Testis (tissue), 2 donors: Measurements from ENCODE around the gene TMEM260.

Experiments
- POLR2A ChIP-seq: fragments of 450-650 bp; IDR thresholded peaks from one replicate; pipeline ENCODE4 v1.6.1; 2017; ENCODE audit warnings: antibody characterized with exemption, mild to moderate bottlenecking, moderate library complexity
- TF ChIP-seq, protein P1 (sequence below), 3 experiments: fragments of 450-650 bp in 2 of 3; fragments of 200-600 bp in 1 of 3; sonication (generic) in 1 of 3; IDR thresholded peaks; one replicate each; pipeline ENCODE4 v1.5.1; 2016 to 2019; ENCODE audit warnings: antibody characterized with exemption in 3 of 3, mild to moderate bottlenecking in 2 of 3, moderate library complexity in 1 of 3

DNA sequence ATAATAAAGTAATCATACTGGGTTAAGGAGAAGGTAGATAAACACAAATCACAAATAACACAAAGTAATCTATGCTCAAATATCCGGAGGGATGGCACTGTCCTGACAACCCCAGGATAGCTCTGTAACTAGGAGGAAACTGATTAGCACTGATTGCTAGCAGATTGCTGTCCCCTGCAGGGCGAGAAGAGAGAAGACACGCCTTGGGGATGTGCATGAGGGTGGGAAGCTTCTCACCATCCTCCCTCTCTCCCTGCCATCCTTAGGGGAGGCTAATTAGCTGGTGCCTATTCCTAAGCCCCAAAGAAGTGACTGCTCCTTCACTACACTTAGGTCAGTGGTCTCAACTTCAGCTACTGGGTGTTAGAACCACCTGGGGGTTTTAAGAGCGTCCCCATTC is 27.0 kb upstream of the TMEM260 start:
- TF ChIP-seq, protein P1, sequence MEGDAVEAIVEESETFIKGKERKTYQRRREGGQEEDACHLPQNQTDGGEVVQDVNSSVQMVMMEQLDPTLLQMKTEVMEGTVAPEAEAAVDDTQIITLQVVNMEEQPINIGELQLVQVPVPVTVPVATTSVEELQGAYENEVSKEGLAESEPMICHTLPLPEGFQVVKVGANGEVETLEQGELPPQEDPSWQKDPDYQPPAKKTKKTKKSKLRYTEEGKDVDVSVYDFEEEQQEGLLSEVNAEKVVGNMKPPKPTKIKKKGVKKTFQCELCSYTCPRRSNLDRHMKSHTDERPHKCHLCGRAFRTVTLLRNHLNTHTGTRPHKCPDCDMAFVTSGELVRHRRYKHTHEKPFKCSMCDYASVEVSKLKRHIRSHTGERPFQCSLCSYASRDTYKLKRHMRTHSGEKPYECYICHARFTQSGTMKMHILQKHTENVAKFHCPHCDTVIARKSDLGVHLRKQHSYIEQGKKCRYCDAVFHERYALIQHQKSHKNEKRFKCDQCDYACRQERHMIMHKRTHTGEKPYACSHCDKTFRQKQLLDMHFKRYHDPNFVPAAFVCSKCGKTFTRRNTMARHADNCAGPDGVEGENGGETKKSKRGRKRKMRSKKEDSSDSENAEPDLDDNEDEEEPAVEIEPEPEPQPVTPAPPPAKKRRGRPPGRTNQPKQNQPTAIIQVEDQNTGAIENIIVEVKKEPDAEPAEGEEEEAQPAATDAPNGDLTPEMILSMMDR (IDR thresholded peaks at IDR 0.05) = no peak
- no peak for TF ChIP-seq POLR2A
